BJ (cell line): ENCODE results near the gene PRKG2. TPM values are rescaled to one million over a fixed set of nuclear protein-coding genes. Genes with fewer than 3 reads are reported as not detected.

Source experiments
- CTCF ChIA-PET: fragments of 350-600 bp; formaldehyde crosslinking; extraction: SDS; loops from one replicate; lab custom pipeline; 2021; ENCODE audit warnings: antibody characterized with exemption, inconsistent platforms; lab: Yijun Ruan, JAX
- POLR2A ChIA-PET: fragments of 300-600 bp; sonication (Branson Sonifier 250); formaldehyde crosslinking; extraction: SDS; loops from one replicate; lab custom pipeline; 2021; ENCODE audit warnings: antibody characterized with exemption; lab: Charles Lee
- DNase-seq: peaks from one replicate; pipeline ENCODE4 v3.0.0-alpha.2; 2011; ENCODE audit warnings: low read depth
- H3K27me3 ChIP-seq: 2 replicates; pipeline ENCODE4 v1.6.0; 2011; ENCODE audit warnings: low read length; ENCODE audit not compliant: control insufficient read depth, insufficient read depth
- H3K36me3 ChIP-seq: 2 replicates; pipeline ENCODE4 v1.5.1; 2011; ENCODE audit warnings: low read length; ENCODE audit not compliant: control insufficient read depth, insufficient read depth
- H3K4me3 ChIP-seq: 2 replicates; pipeline ENCODE4 v1.5.1; 2011; ENCODE audit warnings: low read depth, mild to moderate bottlenecking, control low read depth, low read length
- CTCF ChIP-seq: IDR thresholded peaks from 2 replicates; pipeline ENCODE4 v1.5.1; 2011; ENCODE audit warnings: low read depth, mild to moderate bottlenecking, control low read depth, inconsistent platforms, low read length, moderate library complexity; ENCODE audit not compliant: insufficient read depth
- polyA plus RNA-seq: library from polyadenylated mRNA; depleted of rRNA; stranded (reverse); fragments of >200 nt; gene quantifications from 2 replicates; pipeline ENCODE4 v1.2.3, GENCODE V29; 2011

Gene PRKG2
- polyA plus RNA-seq, 1 experiment = 0.16 TPM

- Histone ChIP-seq H3K36me3 (no peaks in the 10 kb centered on the region), H3K27me3 (no peaks in the 10 kb centered on the region), H3K4me3 (no peak overlapping the region)
- TF ChIP-seq CTCF = no peak
- no peak for DNase-seq
- ChIA-PET CTCF (interaction anchor here (1.3 kb wide), 1 partner anchor 35 kb away, joined by 5 read pairs; no protein-coding TSS in a partner anchor), POLR2A (no interaction called here)
These were observed 77.1 kb downstream of the PRKG2 start for GRCh38 chr4:81137894-81138293.

- ChIA-PET POLR2A (no interaction called here), CTCF (interaction anchor here (1.3 kb wide), 1 partner anchor 36 kb away, joined by 5 read pairs; no protein-coding TSS in a partner anchor)
- no peak for DNase-seq
These were observed 77.6 kb downstream of the PRKG2 start for GRCh38 chr4:81137446-81137845.

GRCh38 chr4:81136161-81136905 lies 78.7 kb downstream of the PRKG2 start:
- no peaks in the 10 kb centered on the region for H3K27me3 ChIP-seq
- H3K4me3 ChIP-seq = no peak overlapping the region
- POLR2A ChIA-PET = no interaction called here
- no peak for TF ChIP-seq CTCF
- peak; percentile 90 for DNase-seq
- CTCF ChIA-PET = interaction anchor here (1.3 kb wide), 1 partner anchor 216 kb away, joined by 3 read pairs; no protein-coding TSS in a partner anchor
- no peaks in the 10 kb centered on the region for H3K36me3 ChIP-seq

More at GRCh38 chr4:81137446-81137845, 77.6 kb downstream of the PRKG2 start:
- Histone ChIP-seq H3K27me3 (no peaks in the 10 kb centered on the region), H3K4me3 (no peak overlapping the region), H3K36me3 (no peaks in the 10 kb centered on the region)
- TF ChIP-seq CTCF = no peak

- DNase-seq = no peak
- Histone ChIP-seq H3K27me3 (no peaks in the 10 kb centered on the region), H3K4me3 (no peak overlapping the region), H3K36me3 (no peaks in the 10 kb centered on the region)
- no peak for TF ChIP-seq CTCF
- POLR2A ChIA-PET = no interaction called here
- CTCF ChIA-PET = interaction anchor here (1.3 kb wide), 1 partner anchor 217 kb away, joined by 3 read pairs; no protein-coding TSS in a partner anchor
These were observed 79.5 kb downstream of the PRKG2 start for GRCh38 chr4:81135501-81135900.

GRCh38 chr4:81131563-81131962 lies 83.5 kb downstream of the PRKG2 start:
- H3K36me3 ChIP-seq = no peaks in the 10 kb centered on the region
- CTCF ChIA-PET = no interaction called here
- POLR2A ChIA-PET = no interaction called here

More at GRCh38 chr4:81131563-81131962, 83.5 kb downstream of the PRKG2 start:
- Histone ChIP-seq H3K4me3 (no peak overlapping the region), H3K27me3 (no peaks in the 10 kb centered on the region)
- TF ChIP-seq CTCF = no peak
- DNase-seq = no peak
